Measurements from ENCODE around the gene SORD.
A peak's percentile ranks its signal among the peaks of the same experiment; 100 is the strongest.
"Not testable (repeated sequence)": the region's sequence is repeated elsewhere in the genome, so short reads cannot be mapped to it uniquely, and the experiment has no call there.

The SORD gene

DNA sequence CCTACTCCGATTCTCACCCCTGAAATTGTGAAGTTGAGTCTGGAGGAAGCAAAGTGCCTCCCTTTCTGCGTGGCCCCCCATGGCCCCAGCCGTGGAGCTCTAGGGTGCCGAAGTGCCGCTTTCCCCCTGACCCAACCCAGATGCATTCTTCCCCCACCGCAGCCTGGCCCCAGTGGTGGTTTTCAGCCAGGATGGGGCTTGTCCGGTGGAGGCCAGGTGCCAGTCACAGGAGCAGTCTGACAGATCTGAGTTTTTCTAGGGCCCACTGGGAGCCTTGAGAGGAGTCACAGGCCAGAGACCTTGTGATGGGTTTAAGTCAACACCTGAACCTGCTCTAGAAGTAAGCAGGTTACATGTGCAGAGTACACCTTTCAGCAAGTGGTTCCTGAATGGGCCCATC lies 39.3 kb downstream of the SORD start:
- not testable (repeated sequence) for DNase-seq (ENCODE audit: low read depth)

GRCh38 chr15:45064386-45064785 lies 41.4 kb downstream of the SORD start:
- peak; percentile 9 for DNase-seq (ENCODE audit: low read depth)

DNA sequence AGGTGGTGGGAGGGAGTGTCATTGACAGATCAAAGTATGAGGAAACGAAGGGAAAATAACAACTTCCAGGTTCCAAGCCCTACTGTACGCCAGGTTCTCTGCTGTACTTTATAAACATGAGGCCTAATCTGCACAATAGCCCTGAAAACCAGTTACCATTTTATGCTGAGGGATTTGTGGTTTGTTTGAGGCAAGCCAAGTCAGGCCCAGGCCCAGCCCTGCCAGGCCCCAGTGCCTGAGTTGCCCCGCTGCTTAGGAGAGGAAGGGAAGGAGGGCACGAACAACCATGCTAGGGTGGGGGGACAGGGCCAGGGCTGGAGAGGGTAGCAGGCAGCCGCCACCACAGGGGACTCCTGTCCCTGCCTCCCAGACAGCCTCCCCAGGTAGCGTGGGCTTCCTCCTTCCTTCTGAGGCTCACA lies 47.0 kb downstream of the SORD start:
- DNase-seq (ENCODE audit: low read depth), result not testable (repeated sequence)

DNA sequence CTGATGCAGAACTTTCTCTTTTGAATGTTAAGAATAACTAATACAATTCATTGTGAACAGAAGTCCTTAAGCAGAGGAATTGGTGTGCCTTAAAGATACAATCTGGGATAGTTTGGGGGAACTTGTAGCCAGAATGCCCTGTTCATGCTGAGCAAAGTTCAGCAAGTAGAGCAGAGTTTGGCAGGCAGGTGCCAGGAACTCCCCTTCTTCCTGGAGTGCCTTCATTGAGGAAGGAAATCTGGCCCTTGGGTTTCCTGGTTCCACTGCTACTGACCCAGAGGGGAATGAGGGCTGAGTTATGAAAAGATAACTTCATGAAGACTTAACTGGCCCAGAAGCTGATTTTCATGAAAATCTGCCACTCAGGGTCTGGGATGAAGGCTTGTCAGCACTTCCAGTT lies 50.6 kb downstream of the SORD start:
- not testable (repeated sequence) for DNase-seq (ENCODE audit: low read depth)

DNA sequence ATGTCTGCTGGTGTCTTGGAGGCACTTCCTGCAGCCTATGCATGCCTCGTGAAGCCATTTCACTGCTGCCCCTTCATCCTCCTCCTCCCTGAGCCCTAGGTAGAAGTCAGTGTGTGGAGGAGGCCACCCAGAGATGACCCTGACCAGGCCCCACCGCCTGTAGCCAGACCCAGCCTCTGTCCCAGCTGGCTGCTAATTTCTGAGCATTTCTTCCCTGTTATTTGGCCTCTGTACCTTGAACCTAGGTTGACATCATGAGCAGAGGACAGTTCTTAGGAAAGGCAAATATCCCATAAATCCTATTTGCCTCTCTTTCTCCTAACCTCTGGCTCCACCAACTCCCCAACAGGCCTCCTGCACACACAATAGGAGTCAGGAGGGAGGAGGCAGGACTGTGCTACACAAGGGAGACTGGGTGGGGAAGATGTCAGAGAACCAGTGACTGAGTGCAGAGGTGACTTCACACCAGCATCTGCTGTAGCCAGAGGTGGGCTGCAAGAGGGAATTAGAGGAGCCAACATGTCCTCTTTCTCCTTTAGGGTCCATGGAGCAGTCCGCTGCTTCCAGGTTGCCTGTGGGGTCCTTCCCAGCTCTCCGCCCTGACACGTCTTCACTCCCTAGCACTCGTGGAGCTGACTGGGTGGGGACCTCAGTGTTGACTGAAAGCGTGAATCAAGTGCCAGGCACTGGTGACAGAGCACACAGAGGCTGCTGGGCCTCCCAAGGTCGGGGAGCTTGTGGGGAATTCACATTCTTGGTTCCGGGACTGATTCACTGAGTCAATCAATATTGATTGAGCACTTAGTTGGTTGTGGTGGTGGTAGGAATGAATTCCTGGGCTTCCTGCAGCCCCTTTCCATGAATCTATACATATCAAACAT lies 52.7 kb downstream of the SORD start:
- not testable (repeated sequence) for DNase-seq (ENCODE audit: low read depth)

DNA sequence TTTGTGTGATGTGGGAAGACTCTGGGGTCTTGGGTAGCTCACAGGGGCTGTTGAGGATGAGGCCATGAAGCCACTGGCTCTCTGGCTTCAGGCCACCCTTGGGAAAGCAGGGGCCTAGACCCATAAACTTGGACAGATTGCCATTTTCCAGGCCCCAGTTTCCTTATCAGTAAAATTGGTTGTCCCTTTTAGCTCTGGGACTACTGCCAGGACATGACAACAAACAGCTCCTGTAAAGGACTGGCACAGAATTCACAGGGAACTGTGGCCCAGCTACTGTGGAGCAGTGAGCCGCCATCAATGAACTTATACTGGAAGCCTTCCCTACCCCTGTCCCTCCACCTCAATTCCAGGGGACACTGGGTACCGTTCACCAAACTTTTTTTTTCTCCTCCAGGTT lies 54.4 kb downstream of the SORD start:
- not testable (repeated sequence) for DNase-seq (ENCODE audit: low read depth)

DNA sequence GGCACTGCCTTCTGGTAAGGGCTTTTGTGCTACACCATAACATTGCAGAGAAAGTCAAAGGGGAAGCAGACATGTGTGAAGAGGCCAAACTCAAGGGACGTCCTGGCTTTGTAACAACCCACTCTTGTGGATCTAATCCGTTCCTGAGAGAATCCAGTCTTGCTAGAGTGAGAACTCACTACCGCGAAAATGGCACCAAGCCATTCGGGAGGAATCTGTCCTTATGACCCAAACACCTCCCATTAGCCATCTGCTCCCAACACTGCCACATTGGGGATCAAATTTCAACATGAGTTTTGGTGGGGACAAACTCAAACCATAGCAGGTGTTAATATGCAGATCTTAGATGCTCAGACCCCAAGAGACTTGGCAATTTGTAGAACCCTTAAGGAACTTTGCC lies 56.2 kb downstream of the SORD start:
- DNase-seq (ENCODE audit: low read depth), result not testable (repeated sequence)

DNA sequence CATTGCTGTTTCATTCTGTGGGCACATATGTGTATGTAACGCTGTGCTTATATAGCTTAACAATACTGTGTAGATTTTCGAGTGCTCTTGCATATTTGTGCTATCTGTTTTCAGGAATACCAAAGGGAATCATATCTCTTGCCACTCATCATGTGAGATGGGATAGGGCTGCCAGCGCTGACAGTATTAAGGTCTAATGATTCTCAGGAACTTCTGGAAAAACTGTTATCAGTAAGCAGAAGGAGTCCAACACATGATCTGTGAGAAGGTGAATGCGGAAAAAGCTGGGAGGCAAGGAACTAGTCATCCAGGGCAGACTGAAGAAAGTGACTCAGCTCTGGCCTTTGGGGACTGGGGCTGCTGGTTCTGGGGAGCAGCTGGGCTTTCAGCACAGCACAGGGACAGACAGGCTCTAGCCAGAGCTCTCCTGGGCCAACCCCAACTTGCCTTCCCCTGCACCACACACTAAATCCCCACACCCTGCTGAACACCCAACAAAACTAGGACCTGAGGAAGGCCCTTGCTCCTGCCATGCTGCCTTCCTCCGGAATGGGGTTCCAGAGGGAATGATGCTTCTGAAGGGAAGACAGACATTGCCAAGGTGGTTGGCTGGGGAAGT lies 56.7 kb downstream of the SORD start:
- not testable (repeated sequence) for DNase-seq (ENCODE audit: low read depth)

GRCh38 chr15:45080593-45080992 lies 57.6 kb downstream of the SORD start:
- not testable (repeated sequence) for DNase-seq (ENCODE audit: low read depth)

DNA sequence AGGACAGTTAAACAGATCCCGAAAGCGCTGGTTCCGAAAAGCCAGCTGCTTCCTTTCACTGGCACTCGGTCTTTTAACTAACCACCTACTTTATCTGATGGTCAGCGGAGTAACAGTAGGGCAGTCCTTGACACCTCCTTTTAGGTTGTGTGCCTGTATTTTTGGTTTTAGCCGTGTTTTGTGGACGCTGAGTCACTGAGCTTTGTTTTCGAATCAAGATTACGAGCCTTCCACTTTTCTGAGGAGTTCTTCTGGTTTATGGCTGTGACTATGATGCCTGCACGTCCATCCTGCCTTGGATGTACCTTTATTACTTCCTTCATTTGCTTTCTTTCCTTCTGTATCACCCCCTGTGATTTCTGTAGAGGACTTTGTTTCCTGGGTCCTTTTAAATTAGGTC lies 59.4 kb downstream of the SORD start:
- not testable (repeated sequence) for DNase-seq (ENCODE audit: low read depth)

- no peak for DNase-seq (ENCODE audit: low read depth)
These were observed 60.2 kb downstream of the SORD start for GRCh38 chr15:45083223-45083622.

DNA sequence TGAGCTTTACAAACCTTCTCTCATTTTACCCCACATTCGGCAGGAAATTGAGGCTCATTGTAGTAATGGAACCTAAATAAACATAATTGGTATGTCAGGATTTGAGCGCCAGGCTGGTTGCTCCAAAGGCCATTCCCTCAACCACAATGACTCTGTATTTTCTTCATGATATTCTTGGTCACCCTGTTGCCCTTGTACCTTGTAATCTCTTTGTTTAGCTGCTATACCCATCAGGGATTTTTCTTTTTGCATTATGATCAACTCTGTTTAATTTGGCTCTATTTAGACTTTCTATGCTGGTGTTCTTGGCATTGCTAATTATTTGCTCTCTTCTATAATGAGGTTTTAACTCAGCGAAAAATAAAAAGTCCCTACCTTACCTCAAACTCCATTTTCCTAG lies 61.2 kb downstream of the SORD start:
- DNase-seq (ENCODE audit: low read depth), result no peak

- DNase-seq (ENCODE audit: low read depth), result no peak
These were observed 64.5 kb downstream of the SORD start for GRCh38 chr15:45087513-45087912.

GRCh38 chr15:45088801-45089711 lies 66.1 kb downstream of the SORD start:
- no peak for DNase-seq (ENCODE audit: low read depth)

DNA sequence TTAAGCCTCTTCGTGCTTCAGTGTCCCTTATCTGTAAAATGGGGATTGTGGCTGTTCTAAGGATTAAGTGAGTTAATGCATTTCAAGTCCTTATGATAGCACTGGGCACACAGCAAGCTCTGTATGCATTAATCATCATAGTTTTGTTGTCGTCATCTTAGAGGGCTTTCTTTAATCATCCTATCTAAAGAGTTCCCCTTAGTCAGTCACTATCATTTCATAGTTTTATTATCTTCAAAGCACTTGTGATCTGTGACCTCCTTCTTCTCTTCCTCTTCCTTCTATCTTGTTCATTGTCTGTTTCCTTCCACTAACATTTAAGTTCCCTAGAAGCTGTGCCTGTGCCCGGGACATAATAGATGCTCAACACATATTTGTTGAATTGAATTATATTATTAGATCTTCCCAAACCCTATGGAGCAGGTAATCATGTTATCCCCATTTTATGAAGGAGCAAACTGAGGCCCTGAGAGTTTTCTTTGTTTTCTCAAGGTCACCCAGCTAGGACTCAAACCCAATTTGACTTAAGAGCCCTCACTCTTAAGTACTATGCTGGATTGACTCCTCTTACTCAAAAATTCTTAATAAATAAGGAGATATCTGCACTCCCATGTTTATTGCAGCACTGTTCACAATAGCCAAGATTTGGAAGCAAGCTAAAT lies 66.8 kb downstream of the SORD start:
- no peak for DNase-seq (ENCODE audit: low read depth)

GRCh38 chr15:45091161-45091560 lies 68.2 kb downstream of the SORD start:
- peak; percentile 6 for DNase-seq (ENCODE audit: low read depth)

DNA sequence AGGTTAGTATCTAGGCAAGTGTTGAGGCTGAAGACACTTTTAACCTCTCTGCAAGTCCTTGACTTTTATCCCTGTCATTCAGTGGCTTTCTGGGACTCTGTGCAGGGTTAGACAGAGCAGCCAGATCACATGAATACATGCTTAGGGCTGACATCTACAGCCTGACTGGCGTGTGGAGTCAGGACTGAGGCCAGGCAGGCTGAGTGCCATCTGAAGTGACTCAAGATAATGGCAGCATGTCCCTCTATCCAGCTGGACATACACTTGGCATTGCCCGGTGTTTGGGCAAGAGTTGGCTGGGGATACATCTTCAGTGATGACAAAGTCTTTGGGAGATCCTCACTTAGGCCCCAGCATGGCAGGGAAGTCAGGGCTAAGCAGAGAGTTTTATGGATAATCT lies 68.6 kb downstream of the SORD start:
- no peak for DNase-seq (ENCODE audit: low read depth)

DNA sequence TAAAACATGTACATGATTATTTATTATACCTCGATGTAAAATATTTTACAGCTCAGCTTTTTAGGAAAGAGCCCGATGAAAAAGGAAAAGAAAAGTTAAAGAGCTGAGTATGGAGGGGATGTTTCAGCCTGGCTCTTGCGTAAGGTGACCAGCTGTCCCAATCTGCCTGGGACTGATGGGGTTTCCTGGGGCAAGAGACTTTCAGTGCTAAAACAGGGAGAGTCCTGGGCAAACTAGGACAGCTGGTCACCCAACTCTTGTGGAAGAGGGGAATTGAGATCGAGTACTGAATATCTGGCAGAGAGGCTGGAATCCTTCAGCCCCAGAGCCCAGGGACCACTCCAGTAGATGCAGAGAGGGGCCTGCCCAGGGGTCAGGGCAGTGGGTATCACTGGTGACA lies 70.0 kb downstream of the SORD start:
- no peak for DNase-seq (ENCODE audit: low read depth)

DNA sequence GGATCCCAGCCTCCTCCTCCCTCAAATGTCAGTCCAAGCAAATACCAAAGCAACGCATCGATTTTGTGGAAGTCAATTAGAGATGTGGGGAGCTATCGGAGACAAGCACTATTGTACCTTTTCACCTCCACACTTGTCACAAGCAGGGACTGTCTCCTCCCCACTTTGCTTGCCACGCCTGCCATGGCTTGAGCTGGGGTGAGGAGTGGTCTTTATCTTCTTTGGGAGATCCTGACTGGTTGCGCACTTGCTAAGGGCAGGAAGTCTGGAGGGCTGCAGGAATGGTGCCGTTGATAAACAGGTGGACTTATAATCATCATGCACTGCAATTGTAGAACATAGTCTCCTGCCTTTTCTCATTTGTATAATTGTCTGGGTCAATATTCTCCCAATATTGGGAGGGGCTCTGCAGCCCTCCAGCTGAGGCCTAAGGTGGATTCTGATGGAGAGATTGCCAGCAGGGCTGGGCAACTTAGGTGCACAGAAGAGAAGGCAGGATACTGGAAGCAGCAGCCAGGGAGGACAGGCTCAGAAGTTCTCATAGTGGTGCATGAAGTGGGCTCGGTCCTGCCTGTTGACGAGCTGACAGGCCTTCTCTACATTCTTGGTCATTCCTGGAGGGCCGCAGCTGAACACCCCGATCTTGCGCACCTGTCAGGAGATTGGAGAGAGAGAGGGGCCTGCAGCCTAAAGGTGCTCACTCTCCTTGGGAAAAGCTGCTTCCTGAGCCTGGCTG lies 70.8 kb downstream of the SORD start:
- DNase-seq (ENCODE audit: low read depth), result no peak

DNA sequence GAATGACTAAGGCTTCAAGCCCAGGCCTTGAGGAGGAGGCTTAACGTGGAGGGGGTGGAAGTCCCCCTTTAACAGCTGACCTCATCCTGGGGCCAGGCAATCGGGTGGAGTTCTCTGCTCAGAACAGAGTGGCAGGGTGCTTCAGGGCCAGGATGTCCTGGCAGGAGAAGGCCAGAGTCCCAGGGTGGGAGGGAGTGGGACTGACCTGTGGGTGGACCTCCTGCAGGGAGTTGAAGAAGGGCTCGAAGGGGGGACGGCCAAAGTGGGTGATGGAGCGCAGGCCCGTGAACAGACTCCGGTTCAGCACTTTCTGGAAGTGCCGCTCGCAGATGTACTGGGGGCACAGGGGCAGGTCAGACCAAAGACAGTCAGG lies 71.3 kb downstream of the SORD start:
- no peak for DNase-seq (ENCODE audit: low read depth)

DNA sequence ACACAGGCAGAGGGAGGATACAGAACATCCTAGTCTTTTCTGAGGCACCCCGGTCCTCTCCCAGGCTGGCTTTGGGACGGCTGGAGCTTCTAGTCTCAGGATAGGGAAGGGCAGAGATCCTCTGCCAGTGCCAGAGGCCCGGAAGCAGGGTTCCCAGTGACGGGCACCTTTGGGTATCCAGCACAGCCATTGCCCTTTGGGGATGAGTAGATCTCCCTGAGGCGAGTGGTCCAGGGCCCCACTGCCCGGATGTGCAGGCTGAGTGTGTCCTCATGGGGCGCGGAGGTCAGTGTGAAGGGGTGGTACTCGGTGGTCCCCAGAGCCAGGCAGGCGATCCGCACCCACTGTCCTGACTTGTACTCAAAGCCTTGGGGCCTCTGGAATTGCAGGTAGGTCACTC lies 72.7 kb downstream of the SORD start:
- DNase-seq (ENCODE audit: low read depth), result no peak
